Stimulated activated CD8-positive, alpha-beta memory T cell treated with anti-CD3 and anti-CD28 coated beads, Interleukin-4, amount 100 ng/mL, for 1 hour (primary cell): ENCODE results near the gene NBEA.
"Not testable (repeated sequence)": the region's sequence is repeated elsewhere in the genome, so short reads cannot be mapped to it uniquely, and the experiment has no call there.

Experiments used
- DNase-seq, 2 donors: peaks; one replicate each; pipeline ENCODE4 v3.0.0-alpha.2; 2020; ENCODE audit warnings: low read depth in 2 of 2, low spot score in 1 of 2

NBEA gene

DNA sequence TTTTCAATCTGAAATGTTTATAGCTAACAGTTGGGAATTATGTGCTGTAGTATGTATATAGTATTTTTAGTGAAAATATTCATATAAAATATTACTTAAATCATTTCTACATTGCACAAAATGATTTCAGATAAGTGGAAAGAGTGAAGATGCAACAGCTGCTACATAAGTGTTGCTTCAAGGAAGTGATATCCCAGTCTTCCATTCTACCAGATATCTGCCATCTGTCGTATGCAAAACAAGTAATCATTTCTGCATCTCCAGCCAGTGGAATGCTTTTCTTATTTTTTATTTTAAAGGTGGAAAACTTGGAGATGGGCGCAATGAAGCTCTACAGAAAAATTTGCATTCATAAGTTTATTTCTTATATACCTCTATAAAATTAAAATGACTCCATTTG is 687.0 kb downstream of the NBEA start:
- DNase-seq: no peak

DNA sequence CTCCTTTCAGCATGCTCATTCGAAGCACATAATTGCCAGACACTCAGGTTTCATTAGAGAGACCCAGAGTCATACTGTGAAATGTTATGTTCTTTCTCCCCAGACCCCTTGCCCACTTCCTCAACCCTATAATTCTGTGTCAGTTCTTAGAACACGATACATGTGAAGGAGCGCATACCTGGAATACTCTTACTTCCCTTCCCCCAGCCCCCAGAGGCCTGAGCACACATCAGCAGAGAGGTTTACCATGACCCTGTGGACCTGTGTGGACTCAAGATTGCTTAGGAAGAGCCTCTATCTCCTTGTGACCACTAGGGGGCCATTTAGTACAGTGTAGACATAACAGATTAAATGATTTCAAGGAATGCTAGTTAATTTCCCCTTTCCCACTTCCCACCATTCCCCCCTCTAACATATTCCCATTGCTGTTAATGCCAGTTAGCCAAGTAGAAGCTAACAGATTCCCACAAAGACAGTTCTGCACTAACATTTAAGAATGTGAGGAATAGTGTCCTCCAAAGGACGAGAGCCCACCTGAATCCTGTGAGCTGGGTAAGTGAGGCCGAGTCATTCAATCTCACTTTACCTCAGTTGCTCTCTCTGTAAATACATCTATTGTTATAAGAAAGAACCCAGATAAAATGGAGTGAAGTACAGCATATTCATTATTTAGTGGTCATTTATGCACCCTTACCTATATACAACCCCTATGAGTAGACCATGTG is 688.6 kb downstream of the NBEA start:
- no peak for DNase-seq

- DNase-seq: no peak
These were observed 689.6 kb downstream of the NBEA start for GRCh38 chr13:35631666-35632065.

DNA sequence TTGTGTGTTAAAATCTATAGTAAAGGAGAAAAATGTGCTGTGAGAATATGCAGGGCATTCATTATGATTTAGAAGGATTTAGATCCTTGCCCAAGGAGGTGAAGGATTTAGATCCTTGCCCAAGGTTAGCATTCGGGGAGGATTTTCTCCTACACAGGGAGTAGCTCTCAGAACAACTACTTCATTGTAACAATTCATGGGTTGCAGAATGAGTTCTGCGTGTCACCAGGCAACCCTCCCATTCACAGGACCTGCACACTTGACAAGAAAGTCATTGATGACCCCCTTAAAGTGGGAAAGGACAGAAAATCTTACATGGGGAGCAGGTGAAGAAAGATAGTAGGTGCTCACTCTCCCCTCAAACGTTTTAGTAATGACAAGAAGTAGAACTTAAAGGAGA is 701.6 kb downstream of the NBEA start:
- DNase-seq: no peak

DNA sequence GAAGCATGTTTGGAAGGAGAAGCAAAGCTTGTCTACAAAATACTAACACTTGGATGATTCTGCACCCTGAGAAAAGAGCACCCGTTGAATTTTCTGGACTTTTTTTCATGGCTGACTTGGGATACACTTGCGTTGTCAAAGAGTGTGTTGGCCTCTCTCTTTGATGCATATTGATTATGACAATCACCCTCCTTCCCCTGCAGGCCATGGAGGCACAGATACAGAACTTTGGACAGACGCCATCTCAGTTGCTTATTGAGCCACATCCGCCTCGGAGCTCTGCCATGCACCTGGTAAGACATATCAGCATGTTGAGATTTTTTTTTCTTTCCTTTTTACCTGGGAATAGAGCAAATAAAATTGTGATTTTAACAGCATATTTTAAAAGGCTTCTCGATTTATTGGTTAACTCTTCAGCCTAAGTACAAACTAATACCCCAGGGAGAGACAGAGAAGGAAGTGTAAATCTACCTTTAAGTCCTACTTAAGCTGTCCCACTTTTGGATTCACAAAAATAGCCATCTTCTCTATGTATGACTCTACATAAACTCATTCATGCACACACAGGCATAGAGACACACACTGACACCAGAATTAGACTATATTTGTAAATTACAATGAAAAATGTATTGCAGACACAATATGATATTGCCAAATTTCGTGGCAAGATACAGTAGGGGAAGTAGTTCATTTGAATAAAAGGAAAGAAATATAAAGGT is 704.1 kb downstream of the NBEA start:
- no peak for DNase-seq

GRCh38 chr13:35648201-35648600 is 706.1 kb downstream of the NBEA start:
- no peak for DNase-seq

- DNase-seq: no peak
These were observed 707.1 kb downstream of the NBEA start for GRCh38 chr13:35649162-35649561.

- DNase-seq: no peak
These were observed 717.7 kb downstream of the NBEA start for GRCh38 chr13:35659796-35660195.

GRCh38 chr13:35664747-35665146 is 722.7 kb downstream of the NBEA start:
- no peak for DNase-seq

GRCh38 chr13:35669321-35669720 is 727.3 kb downstream of the NBEA start:
- no peak for DNase-seq

DNA sequence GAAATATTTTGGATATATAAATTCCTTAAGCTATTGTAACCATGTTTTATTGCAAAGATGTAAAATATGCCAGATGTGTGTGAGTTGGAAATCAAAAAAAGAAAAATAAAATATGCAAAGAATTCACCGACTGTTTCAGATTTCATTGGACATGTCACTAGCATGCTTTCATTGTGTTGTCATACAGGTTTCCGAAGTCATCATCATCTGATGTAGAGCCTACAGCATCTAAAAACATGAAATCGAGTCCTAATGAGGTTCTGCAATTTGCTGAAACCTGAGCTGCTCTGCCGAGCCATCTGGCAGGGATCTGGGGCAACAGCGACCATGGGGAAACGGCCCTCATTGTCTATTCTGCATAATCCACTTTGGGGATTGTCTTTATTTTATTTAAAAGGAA is 730.5 kb downstream of the NBEA start:
- no peak for DNase-seq

DNA sequence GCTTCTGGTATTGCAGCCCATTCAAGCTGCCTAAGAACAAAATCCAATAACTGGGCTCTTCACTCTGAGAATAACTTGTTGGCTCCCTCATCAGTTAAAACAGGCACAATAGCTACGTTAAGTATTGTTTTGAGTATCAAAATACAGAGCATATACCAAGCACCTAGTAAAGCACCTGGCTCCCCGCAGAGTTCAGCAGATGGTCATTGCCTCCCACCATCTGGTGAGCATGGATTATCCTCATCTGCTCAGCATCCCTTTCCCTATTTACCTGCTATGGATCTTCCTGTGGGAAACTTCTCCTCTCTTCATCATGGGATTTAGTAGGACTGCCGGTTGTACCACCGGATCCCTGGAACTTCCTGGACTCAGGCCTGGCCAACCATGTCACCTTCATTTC is 733.6 kb downstream of the NBEA start:
- no peak for DNase-seq

- not testable (repeated sequence) for DNase-seq
These were observed 735.8 kb downstream of the NBEA start for GRCh38 chr13:35677863-35678262.

- no peak for DNase-seq
These were observed 739.6 kb downstream of the NBEA start for GRCh38 chr13:35681685-35682084.

- no peak for DNase-seq
These were observed 742.4 kb downstream of the NBEA start for GRCh38 chr13:35684432-35684831.

DNA sequence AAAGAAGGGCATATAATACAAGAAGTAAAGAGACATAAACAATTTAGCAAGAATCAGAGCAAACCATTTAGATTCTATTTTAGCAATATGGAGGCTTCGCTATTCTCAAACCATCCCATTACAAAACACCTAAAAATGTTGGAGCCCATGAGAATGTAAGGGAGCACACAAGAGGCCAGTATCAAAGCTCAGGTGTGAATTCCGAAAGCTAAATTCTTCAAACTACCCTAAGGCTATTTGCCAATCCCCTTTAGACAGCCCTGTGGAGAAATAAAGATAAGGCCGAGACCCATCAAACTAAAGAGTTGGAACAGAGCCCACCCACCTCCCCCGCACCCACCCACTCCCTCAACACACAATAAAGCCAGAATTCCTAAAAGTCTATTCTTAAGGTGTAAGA is 745.3 kb downstream of the NBEA start:
- DNase-seq: no peak

GRCh38 chr13:35690581-35691207 is 748.6 kb downstream of the NBEA start:
- DNase-seq: no peak

- DNase-seq: no peak
These were observed 751.2 kb downstream of the NBEA start for GRCh38 chr13:35693134-35693784.

DNA sequence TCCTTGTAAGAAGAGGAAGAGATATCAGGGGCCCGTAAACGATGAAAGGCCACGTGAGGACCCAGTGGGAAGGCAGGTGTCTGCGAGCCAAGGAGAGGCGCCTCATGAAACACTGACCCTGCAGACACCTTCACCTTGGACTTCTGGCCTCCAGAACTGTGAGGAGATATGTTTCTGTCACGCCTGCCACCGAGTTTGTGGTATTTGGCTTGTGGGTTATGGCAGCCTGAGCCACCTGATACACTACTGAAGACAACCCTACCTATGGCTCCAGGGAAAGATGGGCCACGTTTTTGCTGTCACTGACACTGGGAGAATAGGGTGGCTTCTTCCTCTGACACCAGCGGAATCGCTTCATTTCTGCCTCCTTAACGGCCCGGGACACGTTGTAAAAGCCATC is 752.0 kb downstream of the NBEA start:
- DNase-seq: no peak

GRCh38 chr13:35694549-35695447 is 752.7 kb downstream of the NBEA start:
- DNase-seq: no peak

- DNase-seq: no peak
These were observed 753.3 kb downstream of the NBEA start for GRCh38 chr13:35695448-35695770.
